Stomach smooth muscle (tissue), 2 donors: ENCODE data around the gene CEP112.

Experiments
- H3K27ac ChIP-seq: one replicate; pipeline ENCODE4 v1.7.0; 2013; ENCODE audit warnings: mild to moderate bottlenecking, low read length, inconsistent platforms
- H3K27me3 ChIP-seq, 2 donors: one replicate each; pipeline ENCODE4 v1.7.0; 2013; ENCODE audit warnings: low read length in 2 of 2; ENCODE audit not compliant: insufficient read depth in 2 of 2, control insufficient read depth in 1 of 2
- H3K36me3 ChIP-seq, 2 donors: one replicate each; pipeline ENCODE4 v1.7.0; 2013; ENCODE audit warnings: low read length in 2 of 2; ENCODE audit not compliant: control insufficient read depth in 2 of 2, insufficient read depth in 2 of 2
- H3K4me1 ChIP-seq: one replicate; pipeline ENCODE4 v1.7.0; 2013; ENCODE audit warnings: low read length; ENCODE audit not compliant: control insufficient read depth, insufficient read depth
- H3K4me3 ChIP-seq, 2 donors: one replicate each; pipeline ENCODE4 v1.7.0; 2013; ENCODE audit warnings: low read length in 2 of 2
- H3K9ac ChIP-seq, 2 donors: one replicate each; pipeline ENCODE4 v1.7.0; 2013; ENCODE audit warnings: low read length in 2 of 2, mild to moderate bottlenecking in 1 of 2
- H3K9me3 ChIP-seq, 2 donors: one replicate each; pipeline ENCODE4 v1.7.0; 2013; ENCODE audit warnings: low read length in 2 of 2; ENCODE audit not compliant: control insufficient read depth in 2 of 2
- donor health status: healthy.
- donor health status: Pancreatic carcinoma.

The CEP112 gene

DNA sequence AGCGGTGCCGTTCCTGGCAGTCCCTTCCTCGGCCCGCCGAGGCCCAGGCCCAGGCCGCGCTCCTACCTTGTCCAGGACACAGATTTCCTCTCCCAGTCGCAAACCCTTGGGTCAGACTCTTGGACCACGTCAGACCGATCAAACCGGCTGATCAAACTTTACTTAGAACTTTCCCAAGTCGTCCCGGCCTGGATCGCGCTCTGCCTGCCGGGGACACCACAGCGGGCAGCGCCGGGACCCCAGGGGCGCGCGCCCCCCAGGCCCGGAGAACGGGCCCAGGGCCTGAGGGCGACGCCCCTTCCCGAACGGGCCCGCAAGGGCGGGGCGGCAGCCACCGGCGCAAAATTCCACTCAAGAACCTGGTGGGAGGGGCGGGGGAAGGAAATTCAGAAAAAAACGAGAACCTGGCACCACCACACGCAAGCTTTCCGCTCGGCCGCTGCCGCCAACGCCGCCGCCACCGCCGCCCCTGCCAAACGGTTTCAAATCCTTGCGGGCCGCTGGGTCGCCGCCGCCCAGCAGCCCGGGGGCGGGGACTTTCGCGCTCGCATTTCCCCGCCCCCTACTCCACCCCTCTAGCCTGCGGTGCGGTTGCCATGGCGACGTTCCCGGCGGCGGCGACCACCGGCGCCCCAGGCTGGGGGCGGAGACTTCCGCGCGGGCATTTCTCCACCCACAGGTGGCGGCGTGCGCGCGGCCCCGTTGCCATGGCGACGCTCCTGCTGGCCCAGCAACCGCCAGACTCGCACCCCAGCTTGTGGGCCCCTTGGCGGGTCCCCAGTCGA, at the start of gene CEP112:
TSS of gene CEP112 (minus strand) at position 541 of the 785 bp plus-strand sequence.
- no peaks in the 10 kb centered on the region for H3K27me3 ChIP-seq
- peak within 1 kb of the TSS; percentile 46 for H3K27ac ChIP-seq
- H3K9ac ChIP-seq, result peak within 1 kb of the TSS; percentile 74 to 77
- no peaks in the 10 kb centered on the region for H3K9me3 ChIP-seq
- H3K36me3 ChIP-seq, result no peaks in the 10 kb centered on the region
- H3K4me1 ChIP-seq, result peaks cover 9% of the 10 kb centered on the region
- peak within 1 kb of the TSS; percentile 57 to 85 for H3K4me3 ChIP-seq

DNA sequence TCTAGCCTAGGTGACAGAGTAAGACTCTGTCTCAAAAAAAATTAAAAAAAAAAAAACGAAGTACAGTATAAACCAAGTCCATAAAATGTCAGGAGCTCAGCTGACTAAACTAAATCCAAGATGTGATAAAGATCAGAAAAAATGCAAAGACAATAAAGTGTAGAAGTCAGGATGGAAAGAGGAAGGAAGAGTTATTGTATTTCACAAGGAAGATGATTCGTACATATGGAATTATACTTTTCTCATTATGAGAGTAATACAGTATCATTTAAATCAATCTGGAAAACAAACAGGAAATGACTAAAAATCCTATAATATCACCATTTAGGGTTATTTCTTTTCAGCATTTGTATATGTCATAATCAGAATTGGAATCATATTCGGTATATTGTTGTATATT, 48.7 kb upstream of the CEP112 start:
- no peaks in the 10 kb centered on the region for H3K9me3 ChIP-seq
- no peak overlapping the region for H3K27ac ChIP-seq
- H3K9ac ChIP-seq, result no peak overlapping the region
- no peaks in the 10 kb centered on the region for H3K27me3 ChIP-seq
- no peak overlapping the region for H3K4me3 ChIP-seq
- no peaks in the 10 kb centered on the region for H3K36me3 ChIP-seq
- H3K4me1 ChIP-seq, result no peaks in the 10 kb centered on the region

DNA sequence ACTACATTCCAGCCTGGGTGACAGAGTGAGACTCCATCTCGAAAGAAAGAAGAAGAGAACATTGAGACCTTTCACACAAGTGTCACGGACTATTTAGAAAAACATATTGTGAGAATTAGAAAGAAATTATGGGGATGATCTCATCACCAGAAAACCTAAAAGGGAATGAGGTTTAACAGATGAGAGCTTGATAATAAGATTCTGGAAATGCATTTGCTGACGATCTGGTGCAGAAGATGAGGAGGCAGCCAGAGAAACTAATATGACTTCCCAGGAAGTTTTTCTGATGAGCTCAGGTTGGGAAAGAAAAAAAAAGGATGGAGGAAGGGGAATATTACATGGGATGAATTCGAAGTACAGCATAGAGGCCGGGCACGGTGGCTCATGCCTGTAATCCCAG, 48.1 kb upstream of the CEP112 start:
- no peaks in the 10 kb centered on the region for H3K36me3 ChIP-seq
- H3K4me1 ChIP-seq, result no peaks in the 10 kb centered on the region
- no peaks in the 10 kb centered on the region for H3K9me3 ChIP-seq

DNA sequence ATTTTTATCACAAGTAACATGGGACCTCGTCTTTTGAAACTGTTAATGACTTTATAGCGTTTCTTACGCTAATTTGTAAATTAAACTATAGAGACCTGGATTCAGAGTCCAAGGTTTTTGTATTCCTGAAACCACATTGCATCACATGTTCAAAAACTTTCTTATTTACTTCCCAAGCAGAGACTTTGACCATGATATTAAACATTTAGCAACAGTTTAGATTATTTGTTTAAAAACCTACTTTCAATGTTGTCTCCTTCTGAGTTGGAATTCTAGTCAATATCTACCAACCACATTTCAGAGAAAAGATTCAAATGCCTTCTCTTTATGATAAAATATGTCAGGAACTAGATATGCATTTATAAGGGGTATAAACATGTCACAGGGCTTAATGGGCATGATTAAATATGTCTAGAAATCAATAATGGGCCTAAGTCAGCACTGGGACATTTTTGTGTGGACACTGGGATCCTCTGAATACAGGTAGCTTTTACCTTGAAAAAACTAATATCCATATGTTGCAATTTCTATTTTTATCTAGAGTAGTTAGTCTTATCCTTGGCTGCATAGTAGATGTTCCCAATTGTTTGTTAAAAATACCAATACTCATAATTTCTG, 43.6 kb upstream of the CEP112 start:
- H3K27ac ChIP-seq, result no peak overlapping the region

More for the DNA sequence above, 48.1 kb upstream of the CEP112 start:
- no peak overlapping the region for H3K9ac ChIP-seq
- no peaks in the 10 kb centered on the region for H3K27me3 ChIP-seq
- H3K4me3 ChIP-seq, result no peak overlapping the region
- H3K27ac ChIP-seq, result no peak overlapping the region

DNA sequence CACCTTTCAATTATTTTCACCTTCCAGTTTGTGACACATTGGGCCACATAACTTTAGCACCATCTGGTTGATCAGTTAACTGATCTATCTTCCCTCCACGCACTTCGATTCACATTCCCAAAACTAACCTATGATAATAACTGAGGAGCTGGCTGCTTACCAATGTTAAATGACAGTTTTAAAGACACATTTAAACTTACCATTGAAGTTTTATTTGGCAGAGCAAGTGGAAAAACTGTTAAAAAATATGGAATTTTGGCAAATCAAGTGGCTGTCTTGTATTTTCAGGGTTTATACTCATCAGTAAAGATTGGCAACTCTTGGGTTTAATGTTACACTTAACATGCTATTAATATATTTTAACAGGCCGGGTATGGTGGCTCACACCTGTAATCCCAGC, 42.7 kb upstream of the CEP112 start:
- Histone ChIP-seq H3K27me3 (no peaks in the 10 kb centered on the region), H3K4me1 (no peaks in the 10 kb centered on the region), H3K36me3 (no peaks in the 10 kb centered on the region), H3K9me3 (no peaks in the 10 kb centered on the region), H3K4me3 (no peak overlapping the region), H3K27ac (no peak overlapping the region), H3K9ac (no peak overlapping the region)

More for the DNA sequence above, 43.6 kb upstream of the CEP112 start:
- H3K4me1 ChIP-seq, result no peaks in the 10 kb centered on the region
- no peaks in the 10 kb centered on the region for H3K27me3 ChIP-seq
- no peak overlapping the region for H3K9ac ChIP-seq
- no peaks in the 10 kb centered on the region for H3K9me3 ChIP-seq
- no peaks in the 10 kb centered on the region for H3K36me3 ChIP-seq
- H3K4me3 ChIP-seq, result no peak overlapping the region

DNA sequence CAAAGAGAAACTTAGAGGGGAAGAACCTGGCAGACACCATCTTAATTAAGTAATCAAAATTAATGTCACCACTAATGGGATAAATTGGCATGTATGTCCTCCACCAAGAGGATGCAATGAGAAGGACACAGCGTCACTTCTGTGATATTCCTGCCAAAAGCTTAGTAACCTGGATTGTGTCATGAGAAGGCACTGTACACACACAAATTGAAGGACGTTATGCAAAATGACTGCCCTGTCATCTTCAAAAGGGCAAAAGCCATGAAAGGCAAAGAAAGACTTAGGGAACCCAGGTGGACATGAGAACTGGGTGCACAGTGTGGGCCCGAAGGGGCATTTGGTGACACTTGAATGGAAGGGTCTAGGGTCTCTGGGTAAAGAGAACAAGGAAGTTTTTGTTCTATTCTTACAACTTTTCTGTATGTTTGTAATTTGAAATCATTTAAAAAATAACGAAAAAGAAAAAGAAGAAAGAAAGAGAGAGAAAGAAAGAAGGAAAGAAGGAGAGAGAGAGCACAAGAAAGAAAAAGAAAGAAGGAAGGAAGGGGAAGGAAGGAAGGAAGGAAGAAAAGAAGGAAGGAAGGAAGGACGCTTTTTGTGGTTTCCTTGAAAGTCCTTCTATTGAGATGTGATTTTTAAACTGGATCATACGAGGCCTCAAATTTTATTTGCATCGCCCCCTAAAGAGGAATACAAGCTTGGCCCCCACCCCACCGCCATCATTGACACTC, 41.3 kb upstream of the CEP112 start:
- no peaks in the 10 kb centered on the region for H3K27me3 ChIP-seq
- H3K9ac ChIP-seq, result no peak overlapping the region
- no peaks in the 10 kb centered on the region for H3K4me1 ChIP-seq
- H3K9me3 ChIP-seq, result no peaks in the 10 kb centered on the region
- H3K27ac ChIP-seq, result no peak overlapping the region
- no peak overlapping the region for H3K4me3 ChIP-seq
- H3K36me3 ChIP-seq, result no peaks in the 10 kb centered on the region

DNA sequence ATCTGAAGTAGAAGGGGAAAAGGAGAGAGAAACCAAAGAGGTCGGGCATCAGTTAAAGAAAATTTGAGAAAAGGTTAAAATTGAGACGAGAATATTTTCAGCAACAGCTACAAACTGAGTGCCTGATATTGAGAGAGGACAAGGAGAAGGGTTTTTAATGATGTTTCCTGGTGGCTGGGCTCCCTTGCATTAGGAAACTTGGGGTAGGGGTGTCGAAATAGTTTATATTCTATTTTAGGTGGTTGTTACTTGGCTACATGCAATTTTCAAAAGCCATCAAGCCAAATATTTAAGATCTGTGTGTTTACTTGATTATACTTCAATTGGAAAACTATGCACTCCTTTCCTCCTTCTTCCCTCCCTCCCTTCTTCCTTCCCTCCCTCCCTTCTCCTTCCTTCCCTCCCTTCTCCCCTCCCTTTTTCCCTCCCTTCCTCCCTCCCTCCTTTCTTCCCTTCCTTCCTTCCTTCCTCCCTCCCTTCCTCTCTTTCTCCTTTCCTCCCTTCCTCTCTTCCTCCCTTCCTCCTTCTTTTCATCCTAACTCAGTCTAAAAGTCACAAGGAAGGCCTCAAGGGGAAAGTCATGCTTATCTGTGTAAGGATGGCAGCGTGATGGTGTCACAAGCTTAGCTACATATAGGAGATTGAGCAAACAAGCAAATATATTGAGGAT, 39.1 kb upstream of the CEP112 start:
- Histone ChIP-seq H3K9me3 (no peaks in the 10 kb centered on the region), H3K4me3 (no peak overlapping the region), H3K27me3 (no peaks in the 10 kb centered on the region), H3K4me1 (no peaks in the 10 kb centered on the region), H3K27ac (no peak overlapping the region), H3K9ac (no peak overlapping the region), H3K36me3 (no peaks in the 10 kb centered on the region)

DNA sequence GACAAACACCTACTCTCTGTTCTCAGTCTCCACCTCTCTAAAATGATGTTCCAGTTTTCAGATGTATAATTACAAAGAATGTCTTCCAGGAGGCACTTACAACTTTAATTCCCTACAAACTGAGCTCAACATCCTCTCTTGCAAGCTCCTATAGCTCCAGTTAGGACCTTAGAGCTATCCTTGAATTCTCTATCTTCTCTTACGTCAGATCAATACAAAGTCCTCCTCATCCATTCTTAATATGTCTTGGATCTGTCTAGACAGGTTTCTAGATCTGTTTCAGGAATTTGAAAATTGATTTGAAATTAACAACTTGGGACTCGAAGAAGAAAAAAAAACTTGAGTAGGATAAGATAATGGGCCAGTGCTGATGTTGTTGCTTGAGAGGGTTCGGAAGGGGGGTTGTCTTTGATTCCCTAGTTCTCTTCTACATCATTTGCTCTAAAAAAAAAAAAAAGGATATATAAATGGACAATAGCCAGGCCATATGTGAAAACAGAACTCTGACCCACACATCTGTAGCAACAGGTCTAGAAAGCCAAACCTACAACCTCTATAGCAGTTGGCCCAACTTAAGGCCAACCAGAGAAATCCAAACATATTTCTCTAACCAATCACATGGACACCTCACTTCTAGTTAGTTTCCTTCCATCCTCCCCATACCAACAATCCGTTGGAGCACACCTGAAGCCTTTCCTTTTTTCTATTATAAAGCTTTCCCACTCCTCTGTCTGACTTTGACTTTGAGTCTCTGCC, 38.0 kb upstream of the CEP112 start:
- H3K4me3 ChIP-seq, result no peak overlapping the region

DNA sequence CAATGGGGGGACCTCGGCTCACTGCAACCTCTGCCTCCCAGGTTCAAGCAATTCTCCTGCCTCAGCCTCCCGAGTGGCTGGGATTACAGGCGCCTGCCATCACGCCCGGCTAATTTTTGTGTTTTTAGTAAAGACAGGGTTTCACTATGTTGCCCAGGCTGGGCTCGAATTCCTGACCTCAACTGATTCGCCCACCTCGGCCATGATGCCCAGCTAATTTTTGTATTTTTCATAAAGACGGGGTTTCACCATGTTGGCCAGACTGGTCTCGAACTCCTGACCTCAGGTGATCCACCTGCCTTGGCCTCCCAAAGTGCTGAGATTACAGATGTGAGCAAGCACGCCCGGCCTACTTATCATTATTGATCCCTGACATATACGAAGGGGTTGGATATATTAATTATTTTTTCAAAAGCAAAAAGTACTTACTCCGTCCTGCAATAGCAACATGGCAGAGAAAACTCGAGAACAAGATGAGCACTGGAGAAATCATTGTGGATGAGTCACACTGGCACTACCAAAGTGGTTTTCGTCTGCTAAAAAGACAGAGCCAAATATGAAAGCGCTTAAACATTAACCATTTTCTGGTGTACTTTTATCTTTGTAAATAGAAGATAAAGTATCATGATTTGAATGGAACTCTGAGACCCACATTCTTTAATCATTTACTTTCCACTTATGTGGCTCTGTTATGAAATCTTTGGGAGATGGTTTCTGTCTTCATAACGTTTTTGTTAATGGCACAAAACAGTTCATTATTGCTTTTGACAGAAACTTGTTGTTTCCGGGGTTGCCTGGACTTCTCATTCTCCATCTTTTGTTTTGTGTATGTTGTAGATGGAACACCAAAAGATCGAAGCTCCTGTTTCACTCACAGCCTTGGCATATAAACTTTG, 37.2 kb upstream of the CEP112 start, which contains the start of gene APOH:
TSS of gene APOH (minus strand) at position 529 of the 896 bp plus-strand sequence. CDS start at position 493, 36 bp downstream.
- no peak within 1 kb of the TSS for H3K27ac ChIP-seq

More for the DNA sequence above, 38.0 kb upstream of the CEP112 start:
- Histone ChIP-seq H3K27me3 (no peaks in the 10 kb centered on the region), H3K36me3 (no peaks in the 10 kb centered on the region), H3K27ac (no peak overlapping the region), H3K9me3 (no peaks in the 10 kb centered on the region), H3K9ac (no peak overlapping the region), H3K4me1 (no peaks in the 10 kb centered on the region)

More for the DNA sequence above, 37.2 kb upstream of the CEP112 start, which contains the start of gene APOH:
- Histone ChIP-seq H3K4me1 (no peaks in the 10 kb centered on the region), H3K36me3 (no peaks in the 10 kb centered on the region), H3K27me3 (no peaks in the 10 kb centered on the region), H3K9me3 (no peaks in the 10 kb centered on the region), H3K9ac (no peak within 1 kb of the TSS), H3K4me3 (no peak within 1 kb of the TSS)
